NCI-H1092 (cell line): ENCODE data around the gene PRKACA.
"Not testable (repeated sequence)": the region's sequence is repeated elsewhere in the genome, so short reads cannot be mapped to it uniquely, and the experiment has no call there.

ENCODE experiments used
- DNase-seq: peaks from one replicate; lab custom pipeline; 2025; lab: John Stamatoyannopoulos, UW

PRKACA gene

DNA sequence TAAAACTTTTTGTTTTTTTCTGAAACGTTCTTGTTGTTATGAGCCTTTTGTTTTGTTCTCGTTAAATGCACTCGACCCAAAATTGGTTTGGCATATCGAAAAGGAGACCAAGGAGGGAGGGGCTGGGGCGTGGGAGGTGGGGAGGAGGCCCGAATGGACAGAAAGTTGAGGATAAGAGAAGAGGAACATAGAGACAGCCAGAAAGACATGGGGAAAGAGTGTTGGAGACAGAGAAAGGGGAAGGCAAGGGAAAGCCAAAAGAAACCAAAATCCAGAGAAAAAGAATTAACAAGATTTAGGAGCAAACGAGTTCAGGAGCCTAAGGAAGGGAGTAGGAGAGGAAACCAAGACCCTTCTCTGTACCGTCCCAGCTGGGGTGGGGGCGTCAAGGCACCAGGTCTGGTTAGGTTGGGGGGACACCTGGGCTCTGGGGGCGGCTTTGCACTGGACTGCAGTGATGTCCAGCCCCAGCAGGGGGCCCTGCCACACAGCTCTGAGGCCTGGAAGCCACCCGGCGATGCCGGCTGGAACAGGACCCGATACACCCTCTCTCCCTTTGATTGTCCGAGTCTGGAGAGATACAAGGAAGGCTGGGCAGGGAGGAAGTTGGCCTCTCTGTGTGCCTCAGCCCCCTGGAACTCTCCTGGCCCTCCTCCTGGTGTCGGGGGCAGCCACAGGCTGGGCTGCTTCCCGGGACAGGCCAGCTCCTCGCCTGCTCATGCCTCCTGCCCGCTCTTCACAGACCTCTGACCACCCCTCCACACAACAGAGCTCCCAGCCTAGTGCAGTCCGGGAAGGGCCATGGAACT is 30.4 kb upstream of the PRKACA start:
- DNase-seq: no peak

DNA sequence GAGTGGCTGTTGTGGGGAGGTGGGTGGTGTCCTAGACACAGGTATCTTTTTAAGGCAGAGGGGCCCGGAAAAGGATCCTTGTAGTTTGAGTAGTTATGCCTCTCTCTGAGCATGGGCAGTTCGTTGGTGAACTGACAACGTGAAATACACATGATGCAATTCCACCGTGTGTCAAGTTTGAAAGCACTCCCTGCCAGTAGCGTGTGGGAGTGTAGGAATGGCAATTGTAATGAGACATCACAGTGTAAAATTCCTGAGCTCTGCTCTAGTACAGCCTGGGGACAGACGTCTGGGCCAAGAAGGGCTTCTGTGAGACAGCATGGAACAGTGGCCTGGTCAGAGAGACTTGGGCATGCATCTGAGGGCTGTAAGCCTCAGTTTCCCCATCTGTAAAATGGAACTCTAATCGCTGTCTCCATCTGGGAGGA is 29.2 kb upstream of the PRKACA start:
- no peak for DNase-seq

DNA sequence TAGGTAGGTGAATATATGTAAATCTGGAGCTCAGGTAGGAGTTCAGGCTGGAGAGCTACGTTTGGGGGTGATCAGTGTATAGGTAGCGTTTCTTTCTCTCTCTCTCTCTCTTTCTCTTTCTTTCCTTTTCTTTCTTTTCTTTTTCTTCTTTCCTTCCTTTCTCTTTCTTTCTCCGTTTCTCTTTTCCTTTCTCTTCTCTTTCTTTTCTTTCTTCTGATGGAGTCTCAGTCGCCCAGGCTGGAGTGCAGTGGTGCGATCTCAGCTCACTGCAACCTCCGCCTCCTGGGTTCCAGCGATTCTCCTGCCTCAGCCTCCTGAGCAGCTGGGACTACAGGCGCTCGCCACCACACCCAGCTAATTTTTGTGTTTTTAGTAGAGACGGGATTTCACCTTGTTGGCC is 28.6 kb upstream of the PRKACA start:
- not testable (repeated sequence) for DNase-seq

DNA sequence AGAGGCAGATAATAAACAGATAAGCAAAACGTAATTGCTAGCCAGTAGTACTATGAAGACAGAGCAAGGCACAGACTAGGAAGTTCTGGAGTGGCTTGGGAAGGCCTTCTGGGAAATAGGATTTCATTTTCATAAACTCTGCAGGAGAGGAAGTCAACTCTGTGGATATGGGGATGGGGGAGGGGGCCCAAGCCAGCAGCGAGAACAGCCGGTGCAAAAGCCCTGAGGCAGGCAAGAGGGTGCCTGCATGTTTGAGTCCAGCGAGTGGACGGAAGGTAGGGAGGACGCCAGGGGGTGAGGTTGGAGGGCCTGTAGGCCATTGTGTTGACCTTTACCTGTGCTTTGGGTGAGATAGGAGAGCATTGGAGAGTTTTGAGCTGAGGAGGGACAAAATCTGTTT is 27.8 kb upstream of the PRKACA start:
- no peak for DNase-seq

DNA sequence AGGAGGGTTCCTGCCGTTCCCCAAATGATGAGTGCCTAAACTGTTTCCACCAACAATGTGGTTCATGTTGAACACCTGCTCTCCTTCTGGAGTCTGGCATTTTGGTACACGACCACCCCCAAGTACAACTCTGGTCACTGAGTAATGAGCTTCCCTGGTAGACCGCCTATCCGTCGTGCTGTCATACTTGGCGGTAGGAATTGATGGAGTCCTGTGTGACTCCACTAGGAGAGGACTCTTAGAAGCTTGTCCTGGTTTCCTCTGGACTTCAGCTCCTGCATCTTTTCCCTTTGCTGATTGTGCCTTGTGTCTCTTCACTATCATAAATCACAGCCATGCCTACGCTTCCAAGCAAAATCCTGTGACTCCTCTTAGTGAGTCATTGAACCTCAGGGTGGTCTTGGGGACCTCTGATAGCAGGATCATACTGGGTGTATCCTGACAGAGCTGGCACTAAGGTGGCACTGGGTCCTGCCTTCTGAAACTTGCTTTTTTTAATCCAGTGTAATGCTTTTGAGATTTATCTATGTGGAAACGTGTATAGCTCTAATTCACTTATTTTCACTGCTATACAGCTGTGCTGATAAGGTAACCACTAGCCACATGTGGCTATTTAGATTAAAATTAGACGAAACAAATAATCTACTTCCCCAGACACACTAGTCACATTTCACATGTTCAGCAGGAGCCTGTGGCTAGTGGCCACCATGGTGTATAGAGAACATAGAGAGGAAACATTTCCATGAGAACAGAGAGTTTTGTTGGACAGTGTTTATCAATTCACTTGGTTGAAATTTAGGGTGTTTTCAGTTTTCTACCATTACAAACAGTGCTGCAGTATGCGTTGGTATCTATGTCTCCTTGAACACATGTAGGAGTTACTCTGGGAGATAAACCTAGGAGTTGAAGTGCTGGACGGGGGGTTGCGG is 25.0 kb upstream of the PRKACA start:
- no peak for DNase-seq

DNA sequence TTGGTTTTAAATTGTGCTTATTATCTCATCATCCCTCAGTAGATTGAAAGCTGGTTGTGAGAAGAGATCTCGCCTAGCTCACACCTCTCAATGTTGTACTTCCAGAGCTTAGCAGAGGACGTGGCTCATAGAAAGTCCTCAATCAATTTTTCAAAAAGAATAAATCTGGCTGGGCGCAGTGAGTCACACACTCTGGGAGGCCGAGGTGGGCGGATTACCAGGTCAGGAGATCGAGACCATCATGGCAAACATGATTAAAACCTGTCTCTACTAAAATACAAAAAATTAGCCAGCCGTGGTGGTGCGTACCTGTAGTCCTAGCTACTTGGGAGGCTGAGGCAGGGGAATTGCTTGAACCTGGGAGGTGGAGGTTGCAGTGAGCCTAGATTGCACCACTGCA is 23.5 kb upstream of the PRKACA start:
- DNase-seq: no peak

DNA sequence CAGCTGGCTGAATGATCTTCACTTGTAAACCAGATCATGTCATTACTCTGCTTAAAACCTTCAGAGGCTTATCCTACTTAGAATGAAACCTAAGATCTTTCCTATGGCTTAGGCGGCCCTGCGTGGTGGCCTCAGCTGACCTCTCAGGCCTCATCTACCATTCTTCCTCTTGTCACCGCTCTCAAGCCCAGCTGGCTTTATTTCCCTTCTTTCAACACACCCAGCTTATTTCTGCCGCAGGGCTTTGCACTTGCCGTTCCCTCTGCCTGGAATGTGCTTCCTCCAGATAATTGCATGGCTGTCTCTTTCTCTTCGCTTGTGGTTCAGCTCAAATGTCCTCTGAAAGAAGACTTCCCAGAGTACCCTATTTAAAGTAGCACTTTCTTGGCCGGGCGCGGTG is 22.4 kb upstream of the PRKACA start:
- DNase-seq: no peak

DNA sequence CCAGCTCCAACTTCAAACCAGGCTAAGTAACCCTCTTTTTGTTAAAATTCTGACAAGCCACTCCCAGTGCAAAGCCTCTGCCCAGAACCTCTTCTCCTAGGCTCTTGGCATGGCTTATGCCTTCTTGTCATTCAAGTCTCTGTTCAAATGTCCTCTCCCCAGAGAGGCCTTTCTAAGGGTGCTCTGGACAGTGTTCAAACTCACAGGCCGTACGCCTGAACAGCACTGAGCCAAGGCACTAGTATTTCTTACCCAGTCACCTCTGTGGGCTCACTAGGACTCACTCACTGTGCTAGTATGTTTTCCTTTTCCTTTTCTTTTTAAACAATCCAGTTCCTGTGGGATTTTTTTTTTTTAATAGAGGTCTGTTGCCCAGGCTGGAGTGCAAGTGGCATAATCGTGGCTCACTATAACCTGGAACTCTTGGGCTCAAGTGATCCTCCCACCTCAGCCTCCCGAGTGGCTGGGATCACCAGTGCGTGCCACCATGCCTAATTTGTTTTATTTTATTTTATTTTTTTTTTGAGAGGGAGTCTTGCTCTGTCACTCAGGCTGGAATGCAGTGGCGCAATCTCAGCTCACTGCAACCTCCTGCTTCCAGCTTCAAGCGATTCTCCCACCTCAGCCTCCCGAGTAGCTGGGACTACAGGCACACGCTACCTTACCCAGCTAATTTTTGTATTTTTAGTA is 21.2 kb upstream of the PRKACA start:
- no peak for DNase-seq

DNA sequence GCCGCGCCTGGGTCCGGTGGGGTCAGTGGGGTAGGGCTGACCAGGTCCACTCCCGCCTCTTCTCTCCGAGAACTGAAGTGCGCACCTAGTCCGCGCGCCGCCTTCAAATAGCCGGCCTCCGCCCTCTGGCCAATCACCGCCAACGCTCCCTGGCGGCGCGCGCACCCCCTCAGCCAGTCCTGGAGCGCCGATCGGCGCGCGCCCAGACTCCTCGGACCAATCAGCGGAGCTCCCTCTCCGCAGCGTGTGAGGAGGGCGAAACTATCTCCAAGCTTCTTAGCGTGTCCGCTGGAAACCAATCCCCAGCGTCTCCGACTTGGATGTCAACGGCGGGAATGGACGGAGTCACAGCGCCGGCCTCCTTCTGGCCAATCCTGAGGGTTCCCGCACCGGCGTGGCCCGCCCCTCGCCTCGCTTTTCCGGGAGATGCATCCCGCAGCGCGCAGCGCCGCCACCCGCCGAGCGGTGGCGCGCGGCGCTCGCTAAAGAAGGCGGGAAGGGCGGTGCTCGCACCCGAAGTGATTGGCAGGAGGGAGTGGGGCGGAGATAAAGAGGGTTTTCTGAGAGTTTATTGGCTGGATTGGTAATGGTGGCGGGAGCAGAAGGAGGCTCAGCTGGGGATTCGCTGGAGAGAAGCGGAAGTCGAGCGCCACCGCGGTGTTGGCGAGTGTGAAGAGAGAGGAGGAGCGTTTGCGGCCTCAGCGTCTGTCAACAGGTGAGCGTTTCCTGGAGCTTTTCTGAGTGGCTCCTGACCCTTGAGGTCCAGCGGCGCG is 19.1 kb upstream of the PRKACA start, which contains the start of gene ASF1B:
ASF1B (minus strand) TSS at position 81 of the 773 bp plus-strand sequence. CDS start 133 bp downstream, outside the sequence.
- peak; percentile 100 for DNase-seq

DNA sequence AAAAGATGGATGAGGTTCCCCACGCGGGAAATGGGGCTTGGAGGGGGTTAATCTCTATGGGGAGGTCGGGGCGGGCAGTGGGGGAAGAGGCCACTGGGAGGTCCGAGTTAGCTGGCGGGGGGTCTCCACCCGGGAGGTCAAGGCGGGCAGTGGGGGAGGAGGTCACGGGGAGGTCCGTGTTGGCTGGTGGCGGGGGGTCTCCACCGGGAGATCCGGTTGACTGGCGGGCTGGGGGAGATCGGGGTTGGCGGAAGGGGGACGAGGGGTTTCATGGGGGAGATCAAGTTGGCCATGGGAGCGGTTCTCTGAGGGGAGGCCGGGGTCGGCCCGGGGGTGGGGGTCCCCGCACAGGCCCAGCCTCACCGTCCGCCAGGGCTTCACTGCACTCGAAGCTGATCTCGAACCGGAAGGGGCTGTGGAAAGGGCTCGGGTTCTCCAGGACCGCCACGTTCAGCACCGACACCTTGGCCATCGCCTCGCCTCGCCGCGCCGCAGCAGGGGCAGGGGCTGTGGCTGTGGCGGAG is 18.5 kb upstream of the PRKACA start:
- DNase-seq: no peak

DNA sequence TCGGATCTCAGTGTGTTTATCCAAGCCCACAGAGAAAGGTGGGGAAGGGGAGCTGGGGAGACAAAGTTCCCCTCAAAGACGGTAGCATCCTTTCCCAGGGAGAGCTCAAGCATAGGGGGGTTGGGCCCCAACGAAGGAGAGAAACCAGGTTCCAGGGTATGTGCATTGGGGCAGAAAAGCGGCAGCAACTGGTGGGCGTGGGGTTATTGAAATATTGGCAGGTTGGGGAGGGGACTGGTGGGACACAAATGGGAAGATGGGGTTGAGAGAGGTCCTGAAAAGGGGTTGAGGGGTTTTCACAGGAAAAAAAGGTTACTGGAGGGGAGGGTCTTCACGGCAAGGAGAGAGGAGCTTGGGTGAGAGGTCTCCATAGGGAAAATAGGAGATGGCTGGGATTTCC is 17.8 kb upstream of the PRKACA start:
- DNase-seq: no peak

DNA sequence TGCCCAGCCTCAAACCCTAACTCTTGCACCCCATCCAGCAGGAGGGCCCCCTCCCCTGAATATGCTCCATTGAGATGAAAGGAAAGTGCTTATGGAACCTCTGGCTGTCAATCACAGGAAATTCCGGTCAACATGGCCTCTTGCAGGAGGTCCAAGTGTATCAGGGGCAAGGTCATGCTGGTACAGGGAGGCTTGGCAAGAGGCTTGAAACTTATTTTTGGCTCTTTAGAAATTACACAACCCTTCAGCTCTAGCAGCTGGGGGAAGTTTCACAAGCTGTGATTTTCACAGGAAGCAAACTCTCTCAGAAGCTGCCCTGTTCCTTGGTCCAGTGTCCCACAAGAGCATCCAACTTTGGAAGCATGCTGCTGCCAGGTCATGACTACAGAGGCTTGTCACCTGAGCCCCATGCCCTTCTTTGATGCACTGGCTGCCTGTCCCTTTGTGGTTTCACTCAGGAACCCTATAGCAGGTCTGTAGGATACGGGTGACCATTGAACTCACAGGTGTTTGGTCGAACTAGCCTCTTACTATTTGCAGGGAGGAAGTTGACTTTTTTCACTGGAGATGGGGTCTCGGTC is 10.5 kb upstream of the PRKACA start:
- DNase-seq: no peak

DNA sequence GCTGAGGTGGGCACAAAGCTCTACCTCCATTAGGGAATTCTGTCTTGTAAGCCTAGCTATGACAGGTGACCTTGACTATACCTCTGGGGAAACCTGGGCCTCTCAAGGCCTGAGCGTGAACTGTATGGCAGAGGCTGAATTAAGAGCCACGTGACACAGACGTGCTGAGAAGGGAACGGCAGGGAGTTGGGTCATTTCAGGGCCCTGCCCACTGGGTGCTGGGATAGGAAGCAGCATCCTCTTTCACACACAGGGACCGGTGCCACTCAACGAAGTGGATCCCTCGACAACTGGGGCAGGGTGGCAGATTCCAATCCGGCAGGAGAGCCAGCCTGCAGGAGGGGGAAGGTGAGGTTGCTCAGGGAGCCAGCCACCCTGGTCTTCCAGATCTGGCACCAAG is 9.6 kb upstream of the PRKACA start:
- no peak for DNase-seq

DNA sequence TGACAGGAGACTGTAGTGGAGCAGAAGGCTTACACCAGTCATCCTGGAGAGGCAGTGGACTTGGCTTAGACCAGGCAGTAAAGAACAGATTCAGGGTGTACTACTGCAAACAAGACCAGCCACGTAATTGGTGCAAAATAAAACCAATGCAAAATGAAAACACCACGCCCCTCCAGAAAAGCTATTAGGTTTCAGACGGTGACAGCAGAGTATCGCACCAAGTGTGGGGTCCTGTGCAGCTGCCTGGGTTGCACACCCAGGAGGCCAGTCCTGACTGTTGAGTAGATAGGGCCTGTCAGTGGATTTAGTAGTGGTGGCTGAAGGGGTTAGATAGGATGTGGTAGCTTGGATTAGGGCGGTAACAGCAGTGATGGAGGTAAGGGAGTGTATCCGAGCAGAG is 5.4 kb upstream of the PRKACA start:
- no peak for DNase-seq

DNA sequence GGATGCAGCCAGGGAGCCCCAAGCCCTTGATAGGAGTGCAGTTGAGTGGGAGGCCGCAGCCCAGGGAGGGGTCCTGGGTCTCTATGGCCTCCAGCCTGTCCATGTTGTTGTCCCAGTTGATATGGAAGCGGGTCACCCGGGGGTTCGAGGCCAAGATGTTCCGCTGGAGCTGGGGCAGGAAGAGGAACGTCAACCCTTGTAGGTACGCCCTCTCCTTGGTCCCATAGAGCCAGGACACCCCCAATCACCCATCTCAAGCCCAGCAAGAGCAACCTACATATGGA is 2.9 kb upstream of the PRKACA start:
- no peak for DNase-seq

DNA sequence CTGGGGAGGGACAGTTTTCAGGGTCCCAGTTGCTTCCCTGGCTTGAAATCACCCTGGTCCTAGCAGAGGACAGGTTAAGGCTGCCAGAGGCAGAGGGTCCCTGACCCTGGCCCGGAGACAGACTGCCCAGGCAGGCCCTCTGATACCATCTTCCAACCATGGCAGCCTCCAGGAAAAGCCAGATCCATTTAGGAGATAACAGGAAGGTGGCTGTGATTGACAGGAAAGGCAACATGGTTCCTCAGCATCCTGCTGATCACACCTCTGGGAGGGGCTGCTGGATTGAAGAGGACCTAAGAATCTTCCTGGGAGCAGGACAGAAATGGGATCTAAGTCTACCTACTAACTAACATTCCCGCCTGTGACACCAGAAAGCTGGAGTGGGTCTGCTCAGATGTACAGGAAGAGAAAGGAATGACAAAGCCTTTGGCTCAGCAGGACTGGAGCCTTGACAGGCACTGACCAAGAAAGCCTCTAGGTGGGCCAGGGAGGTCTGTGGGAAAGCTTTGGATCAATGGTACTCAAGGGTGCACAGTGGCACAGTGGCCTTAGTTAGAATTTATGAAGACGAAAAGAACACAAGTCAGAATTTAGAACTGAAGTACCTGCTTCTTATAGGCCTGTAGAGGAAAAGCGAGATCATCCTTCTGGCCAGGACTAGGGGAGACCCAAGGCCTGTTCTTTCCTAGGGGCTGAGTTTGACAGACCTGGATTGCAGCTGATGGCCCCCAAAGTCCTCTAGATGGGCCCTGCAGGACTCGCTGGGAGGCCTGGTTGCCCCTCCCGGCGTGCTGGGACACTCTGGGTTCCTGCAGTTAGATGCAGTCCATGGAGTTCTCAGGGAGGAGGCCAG is 2.3 kb upstream of the PRKACA start:
- no peak for DNase-seq

DNA sequence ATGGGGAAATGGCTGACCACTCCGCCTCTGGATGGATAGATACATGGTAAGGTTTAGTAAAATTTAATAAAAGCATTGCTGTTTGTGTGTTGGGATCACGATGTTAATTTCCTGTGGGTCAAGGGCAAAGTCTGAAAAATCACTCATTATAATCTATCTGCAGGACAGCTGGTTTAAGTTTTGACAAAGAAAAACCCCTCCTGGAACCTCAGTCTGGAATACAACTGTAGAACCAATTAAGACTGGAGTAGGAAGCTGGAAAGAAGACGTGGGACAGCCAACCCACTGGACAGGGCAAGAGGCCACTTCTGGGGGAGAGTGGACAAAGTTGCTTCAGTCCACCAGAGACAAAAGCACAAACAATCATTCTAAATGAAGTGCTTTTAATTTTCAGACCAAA is 1.6 kb upstream of the PRKACA start:
- no peak for DNase-seq

DNA sequence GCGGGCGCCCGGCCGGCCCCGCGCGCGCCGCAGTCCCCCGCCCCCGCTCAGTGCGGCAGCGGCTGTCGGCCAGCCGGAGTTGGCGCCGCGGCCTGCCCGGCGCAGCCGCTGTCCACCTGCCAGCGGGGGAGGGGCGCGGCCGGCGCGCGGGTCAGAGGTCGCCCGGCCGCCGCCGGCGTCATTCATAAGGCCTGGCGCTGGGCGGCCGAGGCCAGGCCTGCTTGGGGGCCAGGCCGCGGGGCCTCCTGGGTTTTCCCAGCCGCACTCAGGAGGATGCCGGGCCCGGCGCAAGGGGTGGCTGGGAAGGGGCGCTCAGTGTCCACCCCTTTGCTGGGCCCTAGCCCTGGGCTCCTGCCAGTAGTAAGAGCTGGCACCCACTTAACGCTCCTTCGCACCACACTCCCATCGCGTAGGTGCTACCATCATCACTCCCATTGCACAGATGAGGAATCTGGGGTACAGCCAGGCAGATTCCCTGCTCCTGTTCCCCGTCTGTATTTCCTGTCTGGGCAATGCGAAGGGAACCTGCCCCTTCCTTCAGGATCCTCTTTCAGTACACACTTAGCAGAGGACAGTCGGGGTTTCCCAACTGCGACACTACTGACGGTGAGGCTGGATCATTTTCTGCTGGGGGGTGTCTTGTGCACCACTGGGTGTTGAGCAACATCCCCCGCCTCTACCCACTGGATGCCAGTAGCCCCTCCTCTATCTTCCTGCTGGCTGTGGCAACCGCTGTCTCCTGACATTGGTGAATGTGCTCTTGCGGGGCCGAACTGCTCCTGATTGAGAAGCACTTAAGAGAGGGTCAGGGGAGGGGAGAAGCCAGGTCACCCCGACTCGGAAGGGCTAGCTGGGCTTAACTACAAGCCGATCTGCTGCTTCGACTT is 846 bp upstream of the PRKACA start:
- DNase-seq: peak; percentile 25

DNA sequence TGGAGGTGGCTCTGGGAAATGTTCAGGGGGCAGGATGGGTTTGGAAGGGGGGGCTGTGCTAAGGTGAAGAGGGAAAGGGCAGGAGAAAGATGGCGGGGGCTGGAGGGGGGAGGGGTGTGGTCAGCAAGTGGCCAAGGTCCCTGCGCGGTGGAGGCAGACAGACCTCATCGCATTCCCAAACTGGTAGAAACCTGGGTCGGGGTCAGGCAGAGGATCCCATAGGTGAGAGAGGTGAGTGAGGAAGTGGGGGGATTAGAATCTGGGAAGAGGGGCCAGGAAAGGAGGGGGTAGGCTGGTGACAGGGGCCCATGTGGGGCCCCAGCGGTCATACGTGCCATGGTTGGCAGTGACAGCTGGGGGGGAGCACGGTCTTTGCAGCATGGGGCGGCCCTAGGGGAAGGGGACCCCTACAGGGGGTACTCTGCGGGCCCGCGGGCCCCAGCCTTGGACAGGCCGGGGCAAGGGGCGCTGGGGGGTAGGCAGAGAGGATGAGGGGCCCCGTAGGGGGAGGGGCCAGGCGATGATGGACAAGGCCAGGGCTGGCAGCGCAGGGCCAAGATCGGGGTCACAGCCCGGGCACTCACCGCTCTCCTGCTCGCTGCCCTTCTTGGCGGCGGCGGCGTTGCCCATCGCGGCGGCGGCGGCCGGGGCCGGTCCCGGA is 514 bp downstream of the PRKACA start:
- DNase-seq: no peak
